DMS 273 (cell line): ENCODE measurements around the gene DDO.

Experiments used
- DNase-seq: peaks from one replicate; lab custom pipeline; 2025; ENCODE audit not compliant: unreplicated experiment; lab: John Stamatoyannopoulos, UW

Gene DDO, protein sequence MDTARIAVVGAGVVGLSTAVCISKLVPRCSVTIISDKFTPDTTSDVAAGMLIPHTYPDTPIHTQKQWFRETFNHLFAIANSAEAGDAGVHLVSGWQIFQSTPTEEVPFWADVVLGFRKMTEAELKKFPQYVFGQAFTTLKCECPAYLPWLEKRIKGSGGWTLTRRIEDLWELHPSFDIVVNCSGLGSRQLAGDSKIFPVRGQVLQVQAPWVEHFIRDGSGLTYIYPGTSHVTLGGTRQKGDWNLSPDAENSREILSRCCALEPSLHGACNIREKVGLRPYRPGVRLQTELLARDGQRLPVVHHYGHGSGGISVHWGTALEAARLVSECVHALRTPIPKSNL

DNA sequence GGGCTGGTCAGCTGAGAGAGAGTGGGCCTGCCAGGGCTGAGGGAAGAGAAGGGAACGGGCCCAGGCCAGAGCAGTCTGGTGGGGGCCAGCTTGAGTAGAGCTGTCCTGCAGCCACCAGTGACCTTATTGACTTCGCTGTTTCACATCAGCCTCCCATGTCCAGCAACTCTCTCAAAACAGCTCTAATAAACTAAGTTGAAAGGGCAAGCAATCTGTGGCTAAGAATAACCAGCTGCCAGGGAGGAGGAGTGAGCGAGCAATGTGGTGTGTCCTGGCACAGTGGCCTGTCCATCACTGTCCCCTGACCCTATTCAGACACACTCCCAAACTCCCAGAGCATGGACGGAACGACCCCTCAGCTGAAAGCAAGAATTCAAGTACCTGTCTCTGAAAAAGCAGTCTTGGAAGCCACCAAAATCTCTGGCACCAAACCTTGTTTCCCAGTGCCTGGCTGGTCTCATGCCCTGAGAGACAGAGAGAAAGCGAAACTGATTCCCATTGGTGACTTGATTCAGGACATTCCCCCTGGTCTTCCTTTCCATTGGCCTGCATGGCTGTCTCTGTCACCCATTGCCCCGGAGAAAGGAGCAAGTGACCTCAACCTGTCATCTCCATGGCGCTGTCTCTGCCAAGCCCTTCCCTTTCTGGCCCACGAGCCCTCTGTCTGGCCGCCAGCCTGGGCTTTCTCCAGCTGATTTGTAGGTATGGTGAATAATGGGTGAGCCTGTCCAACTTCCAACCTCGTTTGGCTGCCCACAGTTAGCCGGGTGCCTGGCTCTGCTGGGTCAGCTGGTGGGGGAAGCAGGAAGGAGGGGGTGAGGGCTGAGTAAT, at the start of gene DDO:
Gene DDO, minus strand, starts transcription at position 490 of the 831 bp plus-strand sequence. CDS start 2,113 bp downstream, outside the sequence.
- DNase-seq, result peak; percentile 80

- no peak for DNase-seq
These were observed 47.6 kb upstream of the DDO start for GRCh38 chr6:110462884-110463481.

- DNase-seq, result no peak
These were observed 46.0 kb upstream of the DDO start for GRCh38 chr6:110461376-110461775.

GRCh38 chr6:110459137-110459536, 43.8 kb upstream of the DDO start:
- DNase-seq, result no peak

GRCh38 chr6:110458476-110458875, 43.1 kb upstream of the DDO start:
- DNase-seq, result no peak

- peak; percentile 83 for DNase-seq
These were observed 42.3 kb upstream of the DDO start for GRCh38 chr6:110457567-110458175.

DNA sequence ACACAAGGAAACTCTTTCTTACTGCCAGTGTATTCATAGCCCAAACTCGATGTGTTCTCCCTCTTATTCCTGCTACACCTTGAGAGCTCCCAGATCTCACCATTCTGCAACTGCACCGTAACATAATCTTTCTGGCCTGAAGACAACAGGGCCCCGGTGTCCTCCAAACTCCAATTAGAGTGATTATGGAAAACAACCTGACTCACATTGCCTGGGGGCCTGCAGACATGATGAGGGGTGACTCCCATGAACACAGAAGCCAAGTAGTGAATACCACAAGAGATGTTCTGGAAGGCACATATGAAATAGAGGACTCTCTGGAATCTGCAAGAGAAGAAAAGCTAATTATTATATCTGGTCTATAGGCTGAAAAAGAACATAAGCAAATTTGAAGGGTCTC, 41.3 kb upstream of the DDO start:
- DNase-seq, result no peak

GRCh38 chr6:110449541-110449895, 34.1 kb upstream of the DDO start:
- peak; percentile 53 for DNase-seq

- DNase-seq, result peak; percentile 78
These were observed 33.6 kb upstream of the DDO start for GRCh38 chr6:110448846-110449540.

GRCh38 chr6:110447761-110448160, 32.4 kb upstream of the DDO start:
- DNase-seq, result no peak

DNA sequence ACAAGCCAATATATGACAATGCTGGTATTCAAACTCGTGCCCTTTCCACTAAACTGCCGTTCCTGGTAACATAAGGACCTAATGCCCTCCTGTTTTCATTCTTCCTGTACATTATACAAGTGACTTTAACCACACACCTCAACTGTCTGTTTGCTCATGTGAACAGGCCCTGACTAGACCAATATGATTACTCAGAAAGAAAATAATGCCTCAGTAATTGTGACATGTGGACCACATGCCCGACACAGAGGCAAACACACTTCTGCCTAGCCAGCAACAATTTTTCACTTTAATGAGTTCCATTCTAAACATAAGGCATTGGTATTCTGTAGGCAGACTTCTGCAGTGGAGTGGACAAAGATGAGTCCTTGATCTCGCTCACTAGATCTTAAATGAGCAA, 31.0 kb upstream of the DDO start:
- no peak for DNase-seq

- no peak for DNase-seq
These were observed 24.7 kb upstream of the DDO start for GRCh38 chr6:110440026-110440425.

GRCh38 chr6:110439356-110439755, 24.0 kb upstream of the DDO start:
- DNase-seq, result no peak

- DNase-seq, result no peak
These were observed 19.7 kb upstream of the DDO start for GRCh38 chr6:110434961-110435602.

DNA sequence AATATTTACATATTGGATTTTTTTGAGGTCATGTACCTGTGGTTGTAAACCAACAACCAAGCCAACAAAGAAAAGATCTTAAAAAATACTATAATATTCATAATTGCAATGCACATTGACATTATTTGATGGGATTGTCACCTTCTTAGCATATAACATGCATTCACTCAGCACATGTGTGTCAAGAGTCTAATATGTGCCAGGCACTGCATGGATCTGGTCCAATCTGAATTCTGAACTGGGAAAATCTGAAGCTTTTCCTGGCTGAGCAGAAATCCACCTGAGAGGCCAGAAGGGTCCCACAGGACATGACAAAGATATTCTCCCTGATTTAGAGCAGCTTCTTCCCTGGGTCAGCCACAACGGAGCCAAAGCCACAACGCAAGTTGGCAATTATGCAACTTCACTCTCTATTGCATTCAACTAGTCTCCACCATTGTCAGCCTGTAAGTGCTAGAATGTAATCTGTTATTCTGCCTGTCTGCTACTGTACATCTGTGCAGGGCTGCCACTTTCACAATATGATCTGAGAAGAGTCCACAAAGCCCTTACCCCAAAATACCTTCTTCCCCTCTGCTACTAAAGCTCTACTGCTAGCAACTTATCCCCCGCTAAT, 17.0 kb upstream of the DDO start:
- no peak for DNase-seq

GRCh38 chr6:110430741-110431140, 15.4 kb upstream of the DDO start:
- no peak for DNase-seq

DNA sequence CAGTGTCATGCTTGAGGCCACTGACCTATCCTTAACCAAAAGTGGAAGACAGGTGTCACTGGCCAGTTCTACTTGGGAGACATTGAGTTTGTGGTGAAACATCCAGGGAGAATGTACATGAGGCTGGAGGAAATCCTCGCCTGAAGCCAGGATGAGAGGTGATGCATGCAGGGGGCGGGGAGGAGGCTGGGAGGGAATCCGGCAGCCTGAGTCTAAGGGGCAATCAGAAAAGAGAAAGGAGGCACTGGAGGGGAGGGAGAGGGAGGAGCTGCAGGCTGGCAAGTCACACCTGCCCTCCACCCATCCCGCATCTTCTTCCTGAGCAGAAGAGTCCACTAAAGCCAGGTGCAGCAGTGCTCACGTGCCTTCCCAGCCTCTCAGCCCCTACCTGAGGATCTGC, 14.9 kb upstream of the DDO start:
- DNase-seq, result no peak

DNA sequence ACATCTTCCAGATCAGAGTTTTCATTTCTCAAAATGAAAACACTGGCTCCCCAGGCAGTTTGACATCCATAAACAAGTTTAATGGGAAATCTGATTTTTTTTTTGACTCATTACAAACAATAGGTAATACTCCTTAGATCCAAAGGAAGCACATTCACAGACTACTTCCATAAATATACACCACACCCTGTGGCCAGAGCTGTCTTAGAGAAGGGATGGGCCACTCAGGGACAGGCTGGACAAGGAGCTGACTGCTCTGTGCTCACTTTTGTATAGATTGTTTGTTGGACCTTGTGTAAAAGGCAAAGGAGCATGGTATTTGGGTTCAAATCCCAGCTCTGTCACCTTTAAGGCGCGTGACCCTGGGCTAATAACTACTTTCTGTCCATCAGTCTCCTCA, 12.8 kb upstream of the DDO start:
- no peak for DNase-seq

- no peak for DNase-seq
These were observed 10.4 kb upstream of the DDO start for GRCh38 chr6:110425816-110426215.

- peak; percentile 19 for DNase-seq
These were observed 7.1 kb upstream of the DDO start for GRCh38 chr6:110422444-110422822.
